HCT116 (cell line): Measurements from ENCODE around the gene IL21. TPM values are rescaled to one million over a fixed set of nuclear protein-coding genes. Genes with fewer than 3 reads are reported as not detected.

ENCODE experiments used
- ATAC-seq: fragments of 200-7000 bp; cut with Tn5 transposase; 2 replicates; pipeline ENCODE4 v1.9.1; 2020; ENCODE audit warnings: mild to moderate bottlenecking, moderate library complexity
- BruUV-seq: library from RNA; stranded (reverse); fragments of 400-500 nt; replicated peaks from 2 replicates; lab custom pipeline; 2021; lab: Mats Ljungman, UMichigan
- CTCF ChIA-PET: fragments of 300-600 bp; sonication (Branson Sonifier 250); formaldehyde crosslinking; loops from one replicate; lab custom pipeline; 2021; ENCODE audit warnings: antibody characterized with exemption; lab: Charles Lee
- POLR2A ChIA-PET: fragments of 300-600, 350-600 bp; sonication (Branson Sonifier 250); formaldehyde crosslinking; loops from one replicate; lab custom pipeline; 2021; ENCODE audit warnings: antibody characterized with exemption; lab: Charles Lee
- RAD21 ChIA-PET, 2 experiments: fragments of 300-600 bp; sonication (Branson Sonifier 250); formaldehyde crosslinking; loops; one replicate each; lab custom pipeline; 2023; ENCODE audit warnings: low total read pairs in 2 of 2; ENCODE audit not compliant: uncharacterized antibody in 2 of 2, unreplicated experiment in 2 of 2, low non-redundant PET in 1 of 2; lab: Charles Lee
- DNase-seq: peaks from one replicate; pipeline ENCODE4 v3.0.0-alpha.2; 2010; ENCODE audit warnings: low read depth, low spot score
- H2AFZ ChIP-seq: fragments of 200-600 bp; shearing (Covaris generic), sonication (generic); 2 replicates; pipeline ENCODE4 v1.6.1; 2017; ENCODE audit warnings: low read depth, mixed run types, mixed read lengths, antibody characterized with exemption, low read length; ENCODE audit not compliant: poor library complexity, severe bottlenecking
- H3K27ac ChIP-seq: 2 replicates; pipeline ENCODE4 v1.5.1; 2012; ENCODE audit warnings: low read depth, low read length
- H3K27me3 ChIP-seq: fragments of 200-600 bp; sonication (generic); 2 replicates; pipeline ENCODE4 v1.6.1; 2016; ENCODE audit warnings: mixed run types, low read length, mixed read lengths; ENCODE audit not compliant: insufficient read depth
- H3K36me3 ChIP-seq, 2 experiments: fragments of 200-500 bp in 1 of 2; fragments of 200-600 bp in 1 of 2; sonication (Bioruptor generic) in 1 of 2; sonication (generic) in 1 of 2; 2 replicates each; pipeline versions ENCODE4 v1.5.1 to v1.6.1; 2014 to 2016; ENCODE audit warnings: low read length in 2 of 2, inconsistent platforms in 1 of 2, mixed read lengths in 1 of 2, mixed run types in 1 of 2; ENCODE audit not compliant: insufficient read depth in 2 of 2, control insufficient read depth in 1 of 2
- H3K4me1 ChIP-seq, 2 experiments: fragments of 200-600 bp in 1 of 2; sonication (generic) in 1 of 2; 2 replicates each; pipeline versions ENCODE4 v1.5.1 to v1.6.1; 2012 to 2017; ENCODE audit warnings: low read length in 2 of 2, inconsistent platforms in 1 of 2, mild to moderate bottlenecking in 1 of 2, mixed read lengths in 1 of 2, mixed run types in 1 of 2, moderate library complexity in 1 of 2; ENCODE audit not compliant: insufficient read depth in 2 of 2, control insufficient read depth in 1 of 2
- H3K4me2 ChIP-seq: fragments of 200-600 bp; sonication (generic); 2 replicates; pipeline ENCODE4 v1.6.1; 2017; ENCODE audit warnings: mixed run types, low read length, mixed read lengths
- H3K4me3 ChIP-seq, 2 experiments: fragments of 200-600 bp in 1 of 2; sonication (generic) in 1 of 2; replicated peaks in 1 of 2; 2 replicates each; pipeline ENCODE4 v1.5.1; 2011 to 2016; ENCODE audit warnings: low read length in 2 of 2, control low read depth in 1 of 2, low read depth in 1 of 2, mild to moderate bottlenecking in 1 of 2, mixed read lengths in 1 of 2, mixed run types in 1 of 2
- H3K79me2 ChIP-seq: fragments of 200-600 bp; sonication (generic); 2 replicates; pipeline ENCODE4 v1.6.1; 2017; ENCODE audit warnings: mild to moderate bottlenecking, mixed run types, low read length, moderate library complexity, mixed read lengths; ENCODE audit not compliant: insufficient read depth
- H3K9ac ChIP-seq: fragments of 200-600 bp; sonication (generic); 2 replicates; pipeline ENCODE4 v1.6.1; 2016; ENCODE audit warnings: low read length, mixed read lengths
- H3K9me2 ChIP-seq: fragments of 200-600 bp; sonication (generic), shearing (Covaris generic); 2 replicates; pipeline ENCODE4 v1.6.1; 2017; ENCODE audit warnings: mixed run types, mild to moderate bottlenecking, moderate library complexity; ENCODE audit not compliant: insufficient read depth
- H3K9me3 ChIP-seq, 2 experiments: fragments of 200-500 bp in 1 of 2; fragments of 200-600 bp in 1 of 2; sonication (Bioruptor generic) in 1 of 2; sonication (generic) in 1 of 2; 2 replicates each; pipeline ENCODE4 v1.6.1; 2014 to 2017; ENCODE audit warnings: low read length in 2 of 2, mixed read lengths in 2 of 2, inconsistent platforms in 1 of 2, low read depth in 1 of 2, mild to moderate bottlenecking in 1 of 2, mixed run types in 1 of 2, moderate library complexity in 1 of 2; ENCODE audit not compliant: control insufficient read depth in 1 of 2, insufficient read depth in 1 of 2
- H4K20me1 ChIP-seq: fragments of 200-600 bp; sonication (generic), shearing (Covaris generic); 2 replicates; pipeline ENCODE4 v1.6.1; 2017; ENCODE audit warnings: mixed run types, mild to moderate bottlenecking, moderate library complexity; ENCODE audit not compliant: insufficient read depth
- CBX3 ChIP-seq: IDR thresholded peaks from 2 replicates; pipeline ENCODE4 v1.6.1; 2012; ENCODE audit warnings: low read depth
- ELF1 ChIP-seq: IDR thresholded peaks from 2 replicates; pipeline ENCODE4 v1.6.1; 2012; ENCODE audit warnings: low read depth, borderline replicate concordance
- EZH2 ChIP-seq: fragments of 200-600 bp; sonication (generic); IDR thresholded peaks from 2 replicates; pipeline ENCODE4 v1.6.1; 2017; ENCODE audit warnings: antibody characterized with exemption, mixed run types
- EZH2phosphoT487 ChIP-seq: fragments of 200-600 bp; IDR thresholded peaks from 2 replicates; pipeline ENCODE4 v1.6.1; 2018; ENCODE audit warnings: antibody characterized with exemption, borderline replicate concordance
- JUND ChIP-seq: IDR thresholded peaks from 2 replicates; pipeline ENCODE4 v1.6.1; 2012
- RAD21 ChIP-seq: IDR thresholded peaks from 2 replicates; pipeline ENCODE4 v1.6.1; 2012; ENCODE audit warnings: low read depth, mild to moderate bottlenecking
- SP1 ChIP-seq: IDR thresholded peaks from 2 replicates; pipeline ENCODE4 v1.6.1; 2012; ENCODE audit warnings: low read depth
- intact Hi-C: fragments of 100-400 bp; cut with micrococcal nuclease; formaldehyde crosslinking; loops from 2 replicates; pipeline ENCODE4 v1.10.0; 2022
- total RNA-seq: library from RNA; stranded (reverse); gene quantifications from one replicate; pipeline ENCODE4 v1.2.1, GENCODE V29; 2021; ENCODE audit not compliant: unreplicated experiment
- TF ChIP-seq, protein P1 (sequence below): IDR thresholded peaks from 2 replicates; pipeline ENCODE4 v1.6.1; 2012
- TF ChIP-seq, protein P2 (sequence below): IDR thresholded peaks from 2 replicates; pipeline ENCODE4 v1.6.1; 2011; ENCODE audit warnings: mild to moderate bottlenecking, low read length, moderate library complexity; ENCODE audit not compliant: insufficient replicate concordance; ENCODE audit errors: extremely low read depth
- TF ChIP-seq, protein P3 (sequence below), 3 experiments: fragments of 200-600 bp in 1 of 3; sonication (generic) in 1 of 3; IDR thresholded peaks in 2 of 3; conservative IDR thresholded peaks in 1 of 3; 2 replicates each; pipeline ENCODE4 v1.5.1; 2012 to 2017; ENCODE audit warnings: low read depth in 2 of 3, low read length in 2 of 3, antibody characterized with exemption in 1 of 3, borderline replicate concordance in 1 of 3, control low read depth in 1 of 3, mild to moderate bottlenecking in 1 of 3, mixed read lengths in 1 of 3, mixed run types in 1 of 3, moderate library complexity in 1 of 3; ENCODE audit not compliant: insufficient read depth in 1 of 3

Gene IL21
- total RNA-seq, 1 experiment from 2014 or later: 0.12 TPM

DNA sequence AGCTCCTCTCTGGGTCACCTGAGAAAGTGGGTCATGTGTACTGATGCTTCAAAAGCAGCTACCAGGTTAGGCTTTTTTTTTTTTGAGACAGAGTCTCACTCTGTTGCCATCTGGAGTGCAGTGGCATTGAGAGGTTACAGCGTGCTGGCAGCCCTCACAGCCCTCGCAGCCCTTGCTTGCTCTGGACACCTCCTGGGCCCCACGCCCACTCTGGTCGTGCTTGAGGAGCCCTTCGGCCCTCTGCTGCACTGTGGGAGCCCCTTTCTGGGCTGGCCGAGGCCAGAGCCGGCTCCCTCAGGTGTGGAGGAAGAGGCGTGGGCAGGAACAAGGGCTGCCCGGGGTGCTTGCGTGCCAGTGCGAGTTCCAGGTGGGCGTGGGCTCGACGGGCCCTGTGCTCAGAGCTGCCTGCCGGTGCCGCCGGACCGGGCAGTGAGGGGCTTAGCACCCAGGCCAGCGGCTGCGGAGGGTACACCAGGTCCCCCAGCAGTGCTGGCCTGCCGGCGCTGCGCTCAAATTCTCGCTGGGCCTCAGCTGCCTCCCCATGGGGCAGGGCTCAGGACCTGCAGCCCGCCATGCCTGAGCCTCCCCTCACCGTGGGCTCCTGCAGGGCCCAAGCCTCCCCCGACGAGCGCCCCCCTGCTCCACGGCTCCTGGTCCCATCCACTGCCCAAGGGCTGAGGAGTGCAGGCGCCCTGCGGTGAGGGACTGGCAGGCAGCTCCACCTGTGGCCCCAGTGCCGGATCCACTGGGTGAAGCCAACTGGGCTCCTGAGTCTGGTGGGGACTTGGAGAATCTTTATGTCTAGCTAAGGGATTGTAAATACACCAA is 49.3 kb upstream of the IL21 start:
- Histone ChIP-seq H3K79me2 (no peaks in the 10 kb centered on the region), H3K9me3 (no peaks in the 10 kb centered on the region), H3K9me2 (no peaks in the 10 kb centered on the region), H3K4me3 (no peak overlapping the region), H2AFZ (no peak overlapping the region), H3K4me1 (peaks cover 12 to 39% of the 10 kb centered on the region in 2 experiments), H3K36me3 (no peaks in the 10 kb centered on the region), H3K27ac (no peak overlapping the region), H3K27me3 (no peaks in the 10 kb centered on the region), H3K9ac (no peak overlapping the region), H3K4me2 (no peak overlapping the region), H4K20me1 (no peaks in the 10 kb centered on the region)
- intact Hi-C loops: no loop called here
- BruUV-seq: no TSS peak
- ChIA-PET CTCF (no interaction called here), RAD21 (no interaction called here), POLR2A (interaction anchor here (0.7 kb wide), 1 partner anchor 9 kb away, joined by 3 read pairs; no protein-coding TSS in a partner anchor)
- no peak for DNase-seq
- TF ChIP-seq RAD21: no peak
- no peak for ATAC-seq

DNA sequence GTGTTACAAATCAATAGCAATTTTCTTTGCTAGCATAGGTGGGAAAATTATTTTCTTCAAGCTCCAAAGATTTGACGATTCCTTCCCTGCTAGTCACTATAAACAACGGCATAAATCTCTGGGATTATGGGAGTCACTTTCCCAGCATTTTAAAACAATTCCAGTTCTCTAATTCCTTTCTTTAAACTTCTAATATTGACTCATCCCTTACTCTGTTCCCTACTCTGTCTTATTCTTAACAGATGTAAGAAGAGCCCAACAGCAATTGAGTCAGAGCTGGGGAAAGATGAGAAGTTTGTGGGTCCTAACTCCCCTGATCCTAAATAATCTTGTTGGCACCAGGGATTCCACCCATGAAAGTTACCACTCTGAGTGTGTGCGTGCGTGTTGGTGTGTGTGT is 47.4 kb upstream of the IL21 start:
- CTCF ChIA-PET: no interaction called here
- no peak for ATAC-seq
- H2AFZ ChIP-seq: no peak overlapping the region
- intact Hi-C loops: no loop called here
- H3K36me3 ChIP-seq: no peaks in the 10 kb centered on the region
- RAD21 ChIA-PET: no interaction called here
- TF ChIP-seq, protein P1, sequence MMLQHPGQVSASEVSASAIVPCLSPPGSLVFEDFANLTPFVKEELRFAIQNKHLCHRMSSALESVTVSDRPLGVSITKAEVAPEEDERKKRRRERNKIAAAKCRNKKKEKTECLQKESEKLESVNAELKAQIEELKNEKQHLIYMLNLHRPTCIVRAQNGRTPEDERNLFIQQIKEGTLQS: no peak
- no peak for TF ChIP-seq JUND
- TF ChIP-seq, protein P2, sequence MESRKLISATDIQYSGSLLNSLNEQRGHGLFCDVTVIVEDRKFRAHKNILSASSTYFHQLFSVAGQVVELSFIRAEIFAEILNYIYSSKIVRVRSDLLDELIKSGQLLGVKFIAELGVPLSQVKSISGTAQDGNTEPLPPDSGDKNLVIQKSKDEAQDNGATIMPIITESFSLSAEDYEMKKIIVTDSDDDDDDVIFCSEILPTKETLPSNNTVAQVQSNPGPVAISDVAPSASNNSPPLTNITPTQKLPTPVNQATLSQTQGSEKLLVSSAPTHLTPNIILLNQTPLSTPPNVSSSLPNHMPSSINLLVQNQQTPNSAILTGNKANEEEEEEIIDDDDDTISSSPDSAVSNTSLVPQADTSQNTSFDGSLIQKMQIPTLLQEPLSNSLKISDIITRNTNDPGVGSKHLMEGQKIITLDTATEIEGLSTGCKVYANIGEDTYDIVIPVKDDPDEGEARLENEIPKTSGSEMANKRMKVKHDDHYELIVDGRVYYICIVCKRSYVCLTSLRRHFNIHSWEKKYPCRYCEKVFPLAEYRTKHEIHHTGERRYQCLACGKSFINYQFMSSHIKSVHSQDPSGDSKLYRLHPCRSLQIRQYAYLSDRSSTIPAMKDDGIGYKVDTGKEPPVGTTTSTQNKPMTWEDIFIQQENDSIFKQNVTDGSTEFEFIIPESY: no peak
- no peak for TF ChIP-seq SP1
- TF ChIP-seq ELF1: no peak
- TF ChIP-seq, protein P3, sequence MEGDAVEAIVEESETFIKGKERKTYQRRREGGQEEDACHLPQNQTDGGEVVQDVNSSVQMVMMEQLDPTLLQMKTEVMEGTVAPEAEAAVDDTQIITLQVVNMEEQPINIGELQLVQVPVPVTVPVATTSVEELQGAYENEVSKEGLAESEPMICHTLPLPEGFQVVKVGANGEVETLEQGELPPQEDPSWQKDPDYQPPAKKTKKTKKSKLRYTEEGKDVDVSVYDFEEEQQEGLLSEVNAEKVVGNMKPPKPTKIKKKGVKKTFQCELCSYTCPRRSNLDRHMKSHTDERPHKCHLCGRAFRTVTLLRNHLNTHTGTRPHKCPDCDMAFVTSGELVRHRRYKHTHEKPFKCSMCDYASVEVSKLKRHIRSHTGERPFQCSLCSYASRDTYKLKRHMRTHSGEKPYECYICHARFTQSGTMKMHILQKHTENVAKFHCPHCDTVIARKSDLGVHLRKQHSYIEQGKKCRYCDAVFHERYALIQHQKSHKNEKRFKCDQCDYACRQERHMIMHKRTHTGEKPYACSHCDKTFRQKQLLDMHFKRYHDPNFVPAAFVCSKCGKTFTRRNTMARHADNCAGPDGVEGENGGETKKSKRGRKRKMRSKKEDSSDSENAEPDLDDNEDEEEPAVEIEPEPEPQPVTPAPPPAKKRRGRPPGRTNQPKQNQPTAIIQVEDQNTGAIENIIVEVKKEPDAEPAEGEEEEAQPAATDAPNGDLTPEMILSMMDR (IDR thresholded peaks at IDR 0.05 in 2 of 3, conservative IDR thresholded peaks at IDR 0.05 in 1 of 3; ENCODE audit: borderline replicate concordance in 1 of 3, insufficient read depth in 1 of 3, low read depth in 2 of 3, low read length in 2 of 3): no peak
- TF ChIP-seq EZH2: no peak
- no peak for TF ChIP-seq CBX3
- TF ChIP-seq EZH2phosphoT487: no peak
- no peaks in the 10 kb centered on the region for H3K9me2 ChIP-seq
- no peaks in the 10 kb centered on the region for H3K27me3 ChIP-seq
- BruUV-seq: no TSS peak
- no peak overlapping the region for H3K4me3 ChIP-seq
- POLR2A ChIA-PET: no interaction called here
- no peaks in the 10 kb centered on the region for H4K20me1 ChIP-seq
- no peaks in the 10 kb centered on the region for H3K79me2 ChIP-seq
- peaks cover 12 to 44% of the 10 kb centered on the region in 2 experiments for H3K4me1 ChIP-seq
- no peaks in the 10 kb centered on the region for H3K9me3 ChIP-seq
- no peak overlapping the region for H3K4me2 ChIP-seq
- H3K27ac ChIP-seq: no peak overlapping the region
- H3K9ac ChIP-seq: no peak overlapping the region
- DNase-seq: no peak
